NCI-H774 (cell line): ENCODE results near the gene SETBP1.

ENCODE experiments used
- DNase-seq: peaks from one replicate; lab custom pipeline; 2025; lab: John Stamatoyannopoulos, UW

Gene SETBP1

DNA sequence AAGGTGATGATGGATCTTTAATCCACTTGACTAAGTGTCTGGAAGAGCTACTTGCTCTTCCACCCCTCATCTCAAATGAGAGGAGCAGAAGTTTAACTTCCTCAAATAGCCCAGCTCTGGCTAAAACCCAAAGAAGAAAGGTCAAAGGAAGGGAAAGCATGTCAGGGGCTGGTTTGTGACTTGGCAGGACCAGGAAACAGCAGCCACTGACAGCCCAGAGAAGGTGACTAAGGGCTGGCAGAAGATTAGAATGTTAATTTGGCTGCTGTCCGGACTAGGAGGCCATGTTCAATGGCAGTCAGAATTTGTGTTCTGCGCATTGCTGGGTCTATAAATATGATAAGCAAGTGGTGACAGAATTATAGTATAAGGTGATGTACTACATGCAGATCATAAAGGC is 386.2 kb downstream of the SETBP1 start:
- no peak for DNase-seq

DNA sequence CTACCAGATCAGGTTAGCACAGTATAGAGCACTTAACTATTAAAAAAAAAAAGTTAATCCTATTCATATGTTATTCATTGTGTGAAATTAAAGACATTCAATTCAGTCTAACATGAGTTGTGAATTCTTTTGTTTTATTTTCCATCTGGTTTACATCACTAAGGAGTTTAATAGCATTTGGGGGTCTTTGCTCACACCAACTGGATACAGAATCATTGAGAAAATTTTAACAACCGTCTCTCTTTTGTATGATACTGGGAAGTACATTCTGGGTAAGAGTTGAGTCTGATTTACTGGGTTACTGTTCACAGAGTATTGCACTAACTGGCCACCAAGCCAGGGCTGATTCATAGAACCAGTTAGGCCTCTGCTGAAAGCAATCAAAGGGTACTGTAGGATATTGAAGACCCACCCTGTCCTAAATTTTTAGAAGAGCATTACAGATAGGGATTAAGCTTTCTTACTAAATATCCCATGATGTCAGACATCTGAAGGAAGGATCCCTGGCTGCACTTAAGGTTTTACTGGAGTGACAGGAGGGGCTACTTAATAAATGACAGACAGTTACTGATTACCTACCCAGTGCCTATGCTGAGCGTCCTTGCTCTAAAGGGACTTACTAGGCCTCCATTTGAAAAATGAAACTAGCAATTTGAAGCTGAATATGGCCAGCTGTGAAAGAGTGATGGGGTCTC is 387.9 kb downstream of the SETBP1 start:
- no peak for DNase-seq

DNA sequence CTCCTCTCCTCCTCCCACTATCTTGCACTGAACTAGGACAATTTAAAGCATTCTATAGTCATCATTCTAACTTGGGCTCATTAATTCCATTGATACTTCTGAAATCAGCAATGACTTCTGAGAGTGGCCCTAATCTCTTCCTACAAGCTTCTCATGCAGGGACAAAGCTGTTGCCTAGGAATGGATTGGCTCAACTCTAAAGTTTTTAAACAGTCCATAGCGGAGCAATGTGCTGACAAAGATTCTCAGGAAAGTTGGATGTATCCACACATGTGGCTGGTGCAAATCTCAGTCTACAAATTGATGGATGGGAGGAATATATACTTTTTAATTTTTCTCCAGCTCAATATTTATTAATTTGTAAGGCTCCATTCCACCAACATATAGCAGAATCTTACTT is 388.9 kb downstream of the SETBP1 start:
- DNase-seq, result no peak

DNA sequence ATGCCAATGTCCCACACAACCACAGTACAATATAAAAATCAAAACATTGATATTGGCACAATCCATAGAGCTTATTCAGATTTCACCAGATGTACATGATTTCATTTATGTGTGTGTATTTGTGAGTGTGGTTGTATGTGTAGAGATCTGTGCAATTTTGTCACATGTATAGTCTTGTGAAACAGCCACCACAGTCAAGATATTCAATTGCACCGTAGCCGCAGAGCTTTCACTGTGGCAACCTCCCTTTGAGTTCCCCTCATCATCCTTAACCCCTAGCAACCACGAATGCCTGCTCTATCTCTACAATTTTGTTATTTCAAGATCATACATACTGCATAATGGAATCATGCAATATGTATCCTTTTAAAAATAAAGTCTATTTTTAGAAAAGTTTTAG is 391.3 kb downstream of the SETBP1 start:
- no peak for DNase-seq

DNA sequence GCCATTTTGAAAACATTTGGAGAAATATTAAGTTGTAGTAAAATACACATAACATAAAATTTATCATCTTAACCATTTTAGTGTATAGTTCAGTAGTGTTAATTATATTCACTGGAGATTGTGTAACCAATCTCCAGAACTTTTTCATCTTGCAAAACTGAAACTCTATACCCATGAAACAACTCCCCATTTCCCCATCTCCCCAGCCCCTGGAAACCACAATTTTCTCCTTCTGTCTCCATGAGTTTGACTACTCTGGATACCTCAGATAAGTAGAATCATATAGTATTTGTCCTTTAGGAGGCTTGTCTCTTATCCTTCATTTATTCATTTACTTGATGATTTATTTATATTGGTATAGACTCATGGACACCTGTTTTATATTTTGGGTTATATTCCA is 392.9 kb downstream of the SETBP1 start:
- no peak for DNase-seq

DNA sequence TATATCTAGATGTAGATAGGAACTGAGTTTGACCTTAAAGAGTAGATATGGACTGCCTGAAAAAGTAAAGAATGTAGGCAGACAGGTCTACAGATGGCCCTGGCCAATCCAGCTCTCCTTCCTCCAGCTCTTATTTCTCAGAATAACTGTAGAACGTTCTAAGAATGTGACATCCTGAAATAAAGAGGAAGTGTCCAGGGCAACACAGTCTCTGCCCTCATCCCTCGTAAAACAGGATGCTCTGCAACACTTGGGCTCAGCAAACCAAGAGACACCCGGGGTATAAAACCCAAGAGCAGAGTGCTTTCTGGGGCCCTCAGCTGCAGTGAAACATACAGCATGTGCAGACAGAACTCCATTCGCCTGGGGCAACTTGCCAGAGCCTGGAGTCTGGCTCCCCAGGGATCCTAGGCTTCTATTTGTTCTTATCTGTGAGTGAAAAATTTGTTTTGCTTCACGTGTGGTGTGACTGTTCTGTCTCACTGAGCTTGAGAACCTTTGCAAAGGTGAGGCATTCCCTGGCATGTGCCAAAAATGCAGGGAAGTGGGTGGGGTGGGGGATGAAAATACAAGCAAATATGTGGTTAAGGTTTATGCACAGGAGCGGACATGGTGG is 401.0 kb downstream of the SETBP1 start:
- DNase-seq, result no peak

DNA sequence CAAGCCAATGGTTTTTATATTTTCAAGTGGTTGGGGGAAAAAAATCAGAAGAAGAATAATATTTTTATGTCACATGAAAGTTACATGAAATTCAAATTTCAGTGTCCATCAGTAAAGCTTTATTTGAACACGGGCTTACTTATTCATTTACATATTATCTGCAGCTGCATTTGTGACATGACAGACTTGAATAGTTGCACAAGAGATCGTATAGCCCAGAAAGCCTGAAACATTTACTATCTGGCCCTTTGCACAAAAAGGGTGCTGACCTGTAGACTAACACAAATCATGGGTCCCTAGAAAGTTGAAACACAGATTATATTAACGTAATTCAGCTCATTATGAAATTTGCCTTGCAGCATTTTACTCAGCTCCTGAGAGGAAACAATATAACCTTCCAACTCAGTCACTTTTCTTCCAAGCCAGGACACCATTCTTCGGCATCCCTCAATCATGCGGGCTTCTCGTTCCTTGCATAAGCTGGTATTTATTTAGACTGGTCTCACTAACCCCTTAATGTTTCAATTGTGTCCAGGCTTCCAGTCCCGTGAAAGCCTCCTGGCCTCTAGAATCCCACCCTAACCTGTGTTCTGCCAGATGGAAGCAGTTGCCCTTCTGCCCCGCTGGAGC is 402.7 kb downstream of the SETBP1 start:
- DNase-seq, result no peak

DNA sequence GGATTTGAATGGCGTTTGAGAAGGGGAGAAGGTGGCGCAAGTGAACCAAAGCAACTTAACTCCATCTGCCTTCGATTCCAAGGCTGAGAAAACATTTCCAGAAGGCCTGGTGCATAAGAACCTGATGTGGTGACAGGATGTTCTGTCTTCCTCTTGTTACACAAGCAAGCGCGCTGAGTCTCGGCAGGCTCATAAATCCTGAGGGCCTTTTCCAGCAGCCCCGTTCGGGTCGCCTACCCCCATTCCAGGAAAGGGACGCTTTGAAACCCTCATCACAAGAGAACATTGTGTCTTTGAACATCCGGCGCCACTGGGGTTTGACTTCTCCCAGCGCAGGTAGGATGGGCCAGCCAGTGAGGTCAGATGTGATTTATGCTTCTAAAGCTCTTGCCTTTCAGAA is 403.5 kb downstream of the SETBP1 start:
- DNase-seq, result no peak

DNA sequence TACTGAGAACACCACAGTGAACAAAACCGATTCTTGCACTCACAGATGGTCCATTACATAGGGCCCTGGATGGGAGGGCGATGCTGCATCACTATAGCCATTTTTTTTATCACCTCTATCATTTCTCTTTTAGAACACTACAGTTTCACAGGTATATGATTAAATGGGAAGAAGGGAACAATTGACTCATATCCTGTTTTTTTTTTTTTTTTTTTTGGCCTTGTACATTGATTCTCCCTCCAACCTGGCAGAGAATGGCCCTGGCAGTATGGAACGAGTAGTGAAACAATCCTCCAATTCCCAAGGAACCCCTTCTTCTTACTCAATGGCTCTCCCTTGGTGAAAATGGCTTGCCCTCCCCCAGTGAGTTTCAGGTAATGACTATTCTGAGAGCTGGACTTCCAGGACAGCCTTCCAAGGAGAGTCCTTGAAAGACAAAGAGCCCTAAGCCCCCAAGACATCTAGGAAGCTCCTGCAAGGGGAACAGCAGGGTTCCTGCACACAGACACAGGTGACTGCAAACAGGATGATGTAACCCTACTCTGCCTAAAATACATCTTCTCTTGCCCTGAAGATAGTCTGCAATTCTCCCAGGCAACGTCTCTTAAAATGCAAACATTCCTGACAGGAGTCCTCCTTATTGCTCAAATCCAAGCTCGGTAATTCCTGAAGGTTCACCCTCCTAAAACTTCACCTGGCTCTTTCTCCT is 405.4 kb downstream of the SETBP1 start:
- no peak for DNase-seq

DNA sequence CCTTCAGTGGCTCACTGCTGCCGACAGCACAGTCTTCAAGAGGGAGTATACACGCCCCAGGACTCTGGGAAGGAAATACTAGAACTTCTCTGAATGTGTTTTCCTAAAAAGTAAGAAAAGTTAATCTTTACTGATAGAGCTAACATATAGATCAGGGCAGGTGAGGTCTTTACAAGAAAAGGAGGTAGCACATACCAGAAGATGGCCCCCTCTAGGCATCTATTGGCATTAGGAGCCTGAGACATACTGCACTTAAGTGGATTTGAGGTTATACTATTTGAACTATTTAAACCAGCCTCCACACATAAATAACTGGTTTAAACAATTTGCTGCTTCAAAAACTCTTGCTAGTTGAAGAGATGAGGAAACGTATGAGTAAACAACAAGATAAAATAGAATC is 406.1 kb downstream of the SETBP1 start:
- no peak for DNase-seq

DNA sequence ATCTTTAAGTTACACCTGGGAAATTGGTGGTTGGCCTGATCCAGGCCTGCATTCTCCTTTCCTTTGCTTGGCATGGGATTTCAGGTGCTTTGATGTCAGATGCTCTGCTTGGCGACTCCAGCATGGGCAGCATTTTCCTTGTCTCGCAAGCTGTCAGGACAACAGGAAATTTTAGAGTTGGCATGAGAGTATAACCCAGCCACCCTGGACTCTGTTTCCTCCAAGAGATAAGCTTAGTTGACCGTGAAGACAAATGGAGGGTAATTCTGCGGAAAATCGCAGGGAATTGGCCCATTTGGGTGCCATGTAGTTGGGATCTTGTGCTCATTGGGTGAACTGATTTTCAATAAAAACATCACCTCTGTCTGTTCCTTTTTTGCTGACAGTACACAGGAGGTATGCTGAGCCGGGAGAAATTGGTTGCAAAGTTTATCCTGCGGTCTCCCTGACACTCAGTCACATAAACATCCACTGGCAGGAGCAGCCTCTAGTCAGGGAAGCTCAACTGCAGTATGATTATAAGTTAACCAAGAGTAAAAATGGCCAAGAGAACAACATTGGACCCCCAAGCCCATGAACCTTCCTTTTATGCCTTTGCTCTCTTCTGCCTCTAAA is 409.9 kb downstream of the SETBP1 start:
- DNase-seq, result no peak

DNA sequence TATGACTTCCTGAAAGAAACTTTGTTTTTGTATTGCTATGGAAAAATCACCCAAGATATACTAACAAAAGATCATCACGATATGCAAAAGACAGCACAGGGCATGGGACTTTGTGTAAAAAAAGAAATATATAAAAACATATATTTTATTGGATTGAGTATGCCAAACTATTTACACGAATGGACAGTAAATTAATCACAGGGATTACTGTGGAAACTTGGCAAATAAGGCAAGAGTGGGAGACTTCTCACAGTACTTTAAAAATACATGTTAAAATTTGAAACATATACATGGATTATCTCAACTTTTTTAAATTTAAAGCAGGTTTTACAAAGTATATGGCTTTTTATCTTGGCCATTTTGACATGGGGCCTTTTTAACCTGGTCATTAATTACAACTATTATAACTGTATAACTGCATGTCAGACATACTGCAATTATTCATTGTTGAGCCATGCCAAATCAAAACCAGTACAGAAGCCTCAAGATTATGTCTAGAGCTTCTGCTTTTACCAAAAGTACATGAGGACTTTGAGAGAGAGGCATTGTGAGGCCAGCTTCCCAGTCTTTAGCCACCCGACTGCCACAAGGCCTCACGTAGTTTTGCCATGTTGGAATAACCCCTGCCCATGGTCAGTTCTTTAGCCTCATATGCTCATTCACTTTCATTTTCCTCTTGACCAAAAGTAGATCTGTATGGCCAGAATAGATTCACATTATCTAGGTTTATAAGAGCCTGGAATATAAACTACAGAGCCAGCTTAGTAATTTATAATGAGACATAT is 419.8 kb downstream of the SETBP1 start:
- DNase-seq, result no peak

DNA sequence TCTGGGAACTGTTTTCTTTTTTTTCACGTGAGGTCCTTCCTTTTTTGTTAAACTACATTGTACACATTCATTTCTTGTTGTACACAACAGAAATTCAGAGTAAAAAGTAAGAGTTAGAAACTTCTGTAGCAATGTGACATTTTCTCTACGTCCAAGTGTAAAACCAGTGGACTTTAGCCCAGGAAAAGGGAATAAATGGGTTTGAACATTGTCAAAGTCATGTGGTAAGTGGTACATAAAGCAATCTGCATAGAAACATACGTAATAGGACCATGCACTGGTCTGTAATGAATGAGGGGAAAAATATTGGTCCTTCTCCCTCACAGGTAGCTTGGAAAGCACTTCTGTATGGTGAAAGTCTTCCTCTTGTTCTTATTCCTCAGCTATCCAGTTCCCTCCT is 421.4 kb downstream of the SETBP1 start:
- no peak for DNase-seq

DNA sequence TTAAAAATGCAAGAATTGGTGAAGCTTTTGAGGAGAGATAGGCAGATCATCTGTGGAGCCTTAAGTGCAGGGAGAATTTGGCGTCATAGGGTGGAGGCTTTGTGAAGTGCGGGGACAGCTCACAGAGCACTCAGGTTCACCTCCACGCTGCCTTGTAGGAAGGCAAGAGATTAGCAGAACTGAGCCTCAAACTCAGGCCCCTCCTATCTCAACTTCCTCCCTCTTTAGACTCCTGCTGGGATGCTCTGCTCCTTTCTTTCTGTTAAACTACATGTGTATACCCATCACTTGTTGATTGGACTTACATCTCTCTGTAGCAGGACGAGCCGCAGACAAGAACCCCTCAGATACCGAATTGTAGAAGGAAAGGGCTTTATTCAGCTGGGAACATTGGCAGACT is 422.2 kb downstream of the SETBP1 start:
- no peak for DNase-seq

DNA sequence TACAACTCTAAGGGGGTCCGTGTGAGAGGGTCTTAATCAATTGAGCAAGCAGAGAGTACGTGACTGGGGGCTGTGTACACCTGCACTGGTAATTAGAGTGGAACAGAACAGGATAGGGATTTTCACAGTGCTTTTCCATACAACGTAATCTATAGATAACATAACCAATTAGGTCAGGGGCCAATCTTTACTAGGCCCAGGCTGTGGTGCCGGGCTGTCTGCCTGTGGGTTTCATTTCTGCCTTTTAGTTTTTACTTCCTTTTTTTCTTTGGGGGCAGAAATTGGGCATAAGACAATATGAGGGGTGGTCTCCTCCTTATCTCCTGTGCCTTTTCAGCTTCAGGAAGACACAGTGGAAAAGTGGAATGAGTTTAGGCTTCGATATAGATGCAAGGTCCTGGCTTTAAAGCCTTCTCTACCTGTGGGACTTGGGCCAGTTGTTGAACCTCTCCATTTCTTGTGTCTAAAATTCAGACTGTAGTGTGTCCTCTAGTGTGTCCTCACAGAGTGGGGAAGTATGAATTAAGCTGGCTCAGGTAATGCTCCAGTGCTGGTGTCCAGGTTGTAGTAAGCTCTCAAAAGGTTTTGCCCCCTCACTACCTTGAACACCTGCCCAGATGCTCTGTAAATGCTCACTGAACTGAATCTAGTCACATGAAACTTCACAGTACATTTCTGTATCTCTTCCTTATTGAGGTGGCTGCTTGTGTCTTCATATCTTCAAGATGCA is 422.8 kb downstream of the SETBP1 start:
- no peak for DNase-seq

DNA sequence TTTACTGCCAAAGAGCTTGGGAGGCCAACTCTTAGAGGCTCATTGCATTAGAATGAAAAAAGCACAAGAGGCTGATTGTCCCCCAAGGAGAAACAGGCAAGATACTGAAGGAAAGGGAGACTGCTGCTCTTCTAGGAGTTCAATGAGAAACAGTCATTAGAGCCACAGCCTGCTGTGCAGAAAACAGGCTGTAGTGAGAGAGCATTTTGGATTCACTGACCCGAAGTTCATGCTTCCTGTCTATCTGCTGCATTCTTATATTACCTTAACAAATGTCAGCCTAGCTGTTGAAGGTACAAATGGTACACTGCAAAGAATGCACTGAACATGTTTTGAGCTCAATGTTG is 423.3 kb downstream of the SETBP1 start:
- no peak for DNase-seq

DNA sequence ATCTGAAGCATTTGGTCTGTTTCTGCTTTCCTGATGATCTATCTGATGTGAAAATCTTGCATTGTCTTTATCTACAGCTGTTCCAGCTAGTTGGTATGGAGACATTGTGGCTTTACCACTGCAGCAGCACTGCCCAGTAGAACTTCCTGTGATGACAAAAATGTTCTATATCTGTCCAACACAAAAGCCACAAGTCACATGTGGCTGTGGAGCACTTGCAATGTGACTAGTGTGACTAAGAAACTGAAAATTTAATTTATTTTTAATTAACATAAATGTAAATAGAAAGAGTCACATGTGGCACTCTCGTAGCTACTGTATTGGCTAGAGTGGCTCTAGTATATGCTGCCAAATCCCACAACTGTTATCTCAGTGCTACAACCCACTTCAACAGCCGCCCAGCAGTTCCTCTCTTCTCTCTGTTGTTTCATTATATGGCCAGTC is 425.7 kb downstream of the SETBP1 start:
- DNase-seq, result no peak

DNA sequence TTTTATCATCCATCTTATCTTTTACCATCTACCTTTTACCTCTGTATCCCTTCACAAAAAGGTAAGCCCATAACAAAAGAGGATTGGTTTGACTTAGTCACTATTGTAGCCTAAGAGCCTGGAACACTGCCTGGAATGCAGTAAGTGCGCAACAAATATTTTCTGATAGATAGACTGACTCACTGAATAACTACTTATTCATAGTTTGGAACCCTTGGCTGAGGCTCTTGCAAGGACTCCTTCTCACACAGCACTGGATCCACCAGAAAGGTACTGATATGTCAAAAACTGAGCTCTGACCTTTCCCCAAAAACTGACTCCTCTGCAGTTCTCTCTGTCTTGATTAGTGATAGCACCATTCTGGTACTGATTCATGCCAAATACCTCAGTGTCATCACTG is 426.7 kb downstream of the SETBP1 start:
- no peak for DNase-seq

DNA sequence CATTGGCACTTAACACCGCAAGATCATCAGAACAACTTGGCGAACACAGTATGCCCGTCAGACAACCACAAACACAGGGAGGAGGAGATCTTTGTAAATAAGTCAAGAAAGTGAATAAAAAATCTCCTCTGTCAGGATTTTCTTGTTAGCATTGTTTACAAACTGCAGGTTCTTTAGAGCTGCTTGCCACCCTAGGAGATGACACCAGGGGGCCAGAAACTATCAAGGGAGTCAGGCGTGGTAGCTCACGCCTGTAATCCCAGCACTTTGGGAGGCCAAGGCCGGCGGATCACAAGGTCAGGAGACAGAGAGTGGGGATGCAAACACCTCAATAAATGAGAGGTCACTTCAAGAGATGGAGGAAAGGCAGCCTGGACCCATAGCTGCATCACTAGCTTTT is 428.1 kb downstream of the SETBP1 start:
- no peak for DNase-seq

DNA sequence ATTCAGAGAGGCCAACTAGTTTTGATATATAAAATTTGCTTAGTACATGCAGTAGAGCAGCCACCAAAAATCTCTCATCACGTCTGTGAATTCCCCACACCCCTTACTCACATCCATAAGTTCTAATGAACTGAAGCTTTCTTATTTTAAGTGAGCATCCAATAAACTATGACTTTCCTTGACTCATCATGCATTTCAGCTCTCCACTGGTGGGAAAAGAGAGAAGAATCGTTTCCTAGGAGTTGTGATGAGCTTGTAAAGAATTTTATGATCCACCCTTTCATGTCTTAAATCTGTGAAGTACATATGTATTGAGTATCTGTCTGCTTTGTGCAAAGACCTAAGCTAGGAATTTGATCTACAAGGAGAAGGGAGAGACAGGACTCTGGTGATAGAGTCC is 428.6 kb downstream of the SETBP1 start:
- DNase-seq, result no peak

DNA sequence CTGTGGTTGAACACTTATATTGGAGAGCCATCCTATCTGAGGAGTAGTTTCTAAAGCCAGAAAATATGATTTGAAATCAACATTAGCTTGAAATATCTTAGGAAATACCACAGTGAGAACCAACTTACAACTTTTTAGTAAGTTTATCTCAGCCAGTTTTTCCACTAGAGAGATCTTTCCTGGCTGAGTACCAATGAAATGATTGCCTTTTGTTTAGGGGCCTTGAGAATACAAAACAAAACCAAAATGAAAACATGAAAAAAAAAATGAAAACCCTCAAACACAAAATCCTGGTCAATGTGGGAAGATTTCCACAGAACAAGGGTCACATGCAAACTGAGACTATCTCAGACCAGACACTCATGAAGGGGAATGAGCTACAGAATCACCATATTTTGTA is 429.0 kb downstream of the SETBP1 start:
- DNase-seq, result no peak
